ELR (cell line): ENCODE measurements around the gene TACSTD2.
"Not testable (repeated sequence)": the region's sequence is repeated elsewhere in the genome, so short reads cannot be mapped to it uniquely, and the experiment has no call there.

Experiments used
- DNase-seq: peaks from one replicate; pipeline ENCODE4 v3.0.0-alpha.2; 2015; ENCODE audit warnings: low read depth

TACSTD2 gene

GRCh38 chr1:58576727-58577653 is at the start of gene TACSTD2:
Gene TACSTD2, minus strand, starts transcription at chr1:58577252. Its CDS starts 96 bp downstream, at chr1:58577156.
- DNase-seq = no peak

GRCh38 chr1:58626293-58626692 is 49.2 kb upstream of the TACSTD2 start:
- DNase-seq = no peak

DNA sequence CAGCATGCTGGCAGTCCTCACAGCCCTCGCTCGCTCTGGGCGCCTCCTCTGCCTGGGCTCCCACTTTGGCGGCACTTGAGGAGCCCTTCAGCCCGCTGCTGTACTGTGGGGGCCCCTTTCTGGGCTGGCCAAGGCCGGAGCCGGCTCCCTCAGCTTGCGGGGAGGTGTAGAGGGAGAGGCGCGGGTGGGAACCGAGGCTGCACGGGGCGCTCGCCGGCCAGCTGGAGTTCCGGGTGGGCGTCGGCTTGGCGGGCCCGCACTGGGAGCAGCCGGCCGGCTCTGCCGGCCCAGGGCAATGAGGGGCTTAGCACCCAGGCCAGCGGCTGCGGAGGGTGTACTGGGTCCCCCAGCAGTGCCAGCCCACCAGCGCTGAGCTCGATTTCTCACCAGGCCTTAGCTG is 46.2 kb upstream of the TACSTD2 start:
- not testable (repeated sequence) for DNase-seq

DNA sequence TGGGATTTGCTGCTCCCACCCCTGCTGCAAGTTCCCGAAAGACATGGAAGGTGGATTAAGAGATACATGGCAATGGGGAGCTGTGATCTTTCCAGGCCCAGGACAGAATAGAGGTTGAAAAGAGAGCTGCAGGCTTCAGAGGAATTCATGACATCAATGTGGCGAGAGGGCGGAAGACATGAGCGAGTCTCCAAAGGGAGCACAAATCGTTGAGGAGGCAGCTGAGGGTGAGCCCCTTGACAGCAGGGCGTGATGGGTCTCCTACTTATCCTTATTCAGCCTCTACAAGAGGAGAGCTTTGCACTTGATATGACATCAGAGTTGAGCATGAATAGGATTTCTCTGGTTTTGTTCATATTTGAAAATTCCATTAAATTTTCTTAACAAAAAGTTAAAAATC is 45.5 kb upstream of the TACSTD2 start:
- no peak for DNase-seq

DNA sequence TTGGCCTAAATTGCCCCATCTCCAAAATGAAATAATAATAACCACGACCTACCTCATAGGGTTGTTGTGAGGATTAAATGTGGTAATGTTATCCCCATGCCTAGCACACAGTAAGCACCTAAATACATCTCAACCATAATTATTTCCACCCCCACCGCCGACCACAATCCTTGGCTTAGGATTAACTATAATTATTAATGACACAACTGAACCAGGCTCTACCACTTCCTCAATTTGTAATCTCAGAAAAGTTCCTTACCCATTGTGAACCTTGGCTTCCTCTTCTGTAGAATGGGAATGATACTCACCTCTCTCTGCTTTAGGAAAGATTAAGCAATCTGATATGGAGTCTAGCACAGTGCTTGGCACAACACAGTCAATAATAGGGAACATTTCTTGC is 44.3 kb upstream of the TACSTD2 start:
- no peak for DNase-seq

DNA sequence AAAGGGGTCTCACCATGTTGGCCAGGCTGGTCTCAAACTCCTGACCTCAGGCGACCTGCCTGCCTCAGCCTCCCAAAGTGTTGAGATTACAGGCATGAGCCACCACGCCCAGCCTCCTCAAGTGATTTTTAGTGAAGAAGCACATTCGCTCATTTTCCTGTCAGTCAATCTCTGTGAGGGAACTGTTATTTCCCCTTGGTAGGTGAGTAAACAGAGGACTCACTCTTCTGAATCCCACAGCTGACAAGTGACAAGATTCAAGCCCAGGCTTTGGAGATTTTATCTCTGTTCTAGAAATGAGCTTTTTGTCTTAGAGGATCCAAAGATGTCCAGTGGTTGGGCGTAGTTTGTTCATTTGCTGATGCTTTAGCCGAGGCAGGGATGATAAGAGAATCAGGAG is 43.9 kb upstream of the TACSTD2 start:
- peak; percentile 21 for DNase-seq

DNA sequence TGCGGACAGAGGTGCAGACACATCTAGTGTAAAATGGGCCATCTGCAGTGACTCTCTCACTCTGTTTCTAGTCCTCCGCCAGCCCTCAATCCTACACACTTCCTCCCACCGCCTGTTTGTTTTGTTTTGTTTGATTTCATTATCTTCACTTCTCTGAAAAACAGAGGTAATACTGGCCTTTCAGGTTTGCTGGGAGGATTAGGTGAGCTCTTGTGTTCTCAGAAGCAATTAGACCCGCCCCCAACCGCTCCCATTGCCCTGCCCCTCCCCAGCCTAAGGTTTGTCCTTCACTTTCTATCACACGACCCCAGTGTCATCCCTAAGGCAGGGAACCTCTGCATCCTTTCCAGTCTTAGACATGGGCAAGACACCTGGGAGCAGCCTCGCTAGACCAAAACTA is 43.2 kb upstream of the TACSTD2 start:
- DNase-seq = no peak

- DNase-seq = no peak
These were observed 42.4 kb upstream of the TACSTD2 start for GRCh38 chr1:58619286-58620054.

DNA sequence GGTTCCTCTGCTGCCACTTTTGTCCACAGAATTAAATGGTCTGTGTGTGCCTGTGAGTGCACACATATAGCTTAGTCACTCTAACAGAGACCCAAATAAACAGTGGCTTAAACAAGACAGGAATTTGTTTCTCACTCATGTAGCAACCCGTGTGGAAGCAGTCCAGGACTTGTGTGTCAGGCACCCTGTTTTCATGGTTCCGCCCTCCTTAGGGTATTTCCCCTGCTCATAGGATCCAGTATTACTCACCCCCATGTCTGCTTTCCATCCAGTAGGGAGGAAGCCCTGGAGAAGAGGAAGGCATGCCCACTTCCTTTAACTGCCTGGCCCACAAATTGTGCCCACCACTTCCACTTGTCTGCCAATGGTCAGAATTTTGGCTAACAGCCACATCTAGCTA is 41.3 kb upstream of the TACSTD2 start:
- peak; percentile 97 for DNase-seq

- no peak for DNase-seq
These were observed 34.9 kb upstream of the TACSTD2 start for GRCh38 chr1:58611861-58612385.

DNA sequence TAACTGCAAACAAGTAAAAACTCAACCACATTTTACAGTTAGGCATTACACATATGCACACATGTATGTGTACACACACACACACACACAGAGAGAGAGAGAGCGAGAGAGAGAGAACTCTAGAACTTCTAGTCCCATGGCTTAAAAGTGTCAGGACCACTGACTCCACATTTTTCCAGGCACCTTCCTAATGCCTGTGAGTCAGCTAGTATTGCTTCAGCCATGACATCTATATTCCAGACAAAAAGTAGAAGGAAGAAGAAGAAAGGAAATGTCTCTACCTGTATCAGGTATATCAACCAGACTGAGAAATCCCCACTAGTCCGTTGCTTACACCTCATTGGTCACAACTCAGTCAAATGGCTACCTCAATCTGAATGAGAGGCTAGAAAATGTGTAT is 31.9 kb upstream of the TACSTD2 start:
- DNase-seq = no peak

GRCh38 chr1:58608297-58608696 is 31.2 kb upstream of the TACSTD2 start:
- no peak for DNase-seq

- DNase-seq = no peak
These were observed 30.3 kb upstream of the TACSTD2 start for GRCh38 chr1:58607391-58607790.

DNA sequence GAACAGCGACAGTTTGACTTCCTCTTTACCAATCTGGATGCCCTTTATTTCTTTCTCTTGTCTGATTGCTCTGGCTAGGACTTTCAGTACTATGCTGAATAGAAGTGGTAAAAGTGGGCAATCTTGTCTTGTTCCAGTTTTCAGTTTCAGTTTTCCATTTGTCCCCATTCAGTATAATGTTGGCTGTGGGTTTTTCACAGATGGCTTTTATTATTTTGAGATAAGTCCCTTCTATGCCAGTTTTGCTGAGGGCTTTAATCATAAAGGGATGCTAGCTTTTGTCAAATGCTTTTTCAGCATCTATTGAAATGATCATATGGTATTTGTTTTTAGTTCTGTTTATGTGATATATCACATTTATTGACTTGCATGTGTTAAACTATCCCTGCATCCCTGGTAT is 24.9 kb upstream of the TACSTD2 start:
- not testable (repeated sequence) for DNase-seq

DNA sequence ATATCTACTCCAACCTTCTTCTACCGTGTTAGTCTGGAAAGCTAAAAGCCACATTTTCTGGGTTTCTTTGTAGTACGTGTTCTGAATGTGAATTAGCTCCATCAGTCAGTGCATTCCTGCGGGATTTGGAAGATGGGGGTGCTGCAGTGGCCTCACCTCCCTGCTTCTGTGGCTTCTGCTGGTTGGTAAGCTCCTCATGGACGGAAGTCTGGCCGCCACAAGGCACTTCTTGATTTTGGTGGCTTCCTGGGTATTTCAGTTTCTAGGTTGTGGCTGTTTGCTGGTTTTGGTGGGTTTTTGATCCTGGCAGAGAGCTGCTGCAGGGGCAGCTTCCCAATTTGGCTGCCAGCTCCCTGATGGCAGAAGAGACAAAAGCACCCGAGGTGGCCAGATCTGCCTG is 20.9 kb upstream of the TACSTD2 start:
- DNase-seq = no peak

GRCh38 chr1:58597076-58597475 is 20.0 kb upstream of the TACSTD2 start:
- DNase-seq = no peak

GRCh38 chr1:58596631-58597052 is 19.6 kb upstream of the TACSTD2 start:
- no peak for DNase-seq

DNA sequence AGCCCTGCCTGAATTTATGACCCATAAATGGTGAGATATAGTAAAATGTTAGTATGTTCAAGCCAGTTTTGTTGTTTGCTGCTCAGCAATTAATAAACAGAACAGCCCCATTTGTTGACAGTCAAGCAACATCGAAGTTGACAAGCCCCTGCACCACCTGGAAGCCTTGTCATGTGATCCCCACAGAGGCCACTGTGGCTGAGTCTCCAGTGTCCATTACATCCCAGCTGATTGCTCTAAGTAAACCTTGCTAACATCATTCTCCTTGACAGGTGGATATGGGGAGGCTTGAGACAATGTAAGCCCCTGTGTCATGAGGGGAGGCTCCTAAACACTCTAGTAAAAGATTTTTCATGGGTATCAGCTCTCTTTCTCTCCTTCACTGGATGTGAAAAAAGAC is 17.5 kb upstream of the TACSTD2 start:
- DNase-seq = no peak

DNA sequence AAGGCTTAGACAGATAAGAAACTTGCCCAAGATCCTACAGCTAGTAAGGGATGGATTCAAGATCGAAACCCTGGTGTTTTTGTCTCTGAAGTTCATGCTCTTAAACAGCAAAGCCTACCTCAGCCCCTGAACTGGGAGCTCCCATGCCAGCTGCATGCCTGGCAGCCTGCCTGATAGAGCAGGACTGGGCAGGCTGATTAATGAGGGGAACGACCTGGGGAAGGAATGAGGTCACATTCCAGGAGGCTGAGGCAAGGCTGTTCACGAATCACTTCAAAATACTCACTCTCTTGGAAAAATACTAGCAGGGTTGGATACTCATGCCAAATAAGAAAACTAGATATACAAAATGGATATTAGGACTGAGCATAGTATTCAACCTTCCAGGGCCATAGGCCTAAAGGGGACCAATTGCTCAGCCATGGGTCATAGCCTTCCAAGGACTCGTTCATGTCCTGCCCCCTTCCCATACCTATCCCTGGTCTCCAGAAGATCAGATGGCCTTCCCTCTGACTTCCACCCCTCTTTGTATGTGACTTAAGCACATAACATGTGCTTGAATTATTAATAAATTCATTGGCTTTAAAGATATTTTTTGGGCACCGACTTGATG is 15.6 kb upstream of the TACSTD2 start:
- DNase-seq = peak; percentile 87

- no peak for DNase-seq
These were observed 14.8 kb upstream of the TACSTD2 start for GRCh38 chr1:58591806-58592205.

DNA sequence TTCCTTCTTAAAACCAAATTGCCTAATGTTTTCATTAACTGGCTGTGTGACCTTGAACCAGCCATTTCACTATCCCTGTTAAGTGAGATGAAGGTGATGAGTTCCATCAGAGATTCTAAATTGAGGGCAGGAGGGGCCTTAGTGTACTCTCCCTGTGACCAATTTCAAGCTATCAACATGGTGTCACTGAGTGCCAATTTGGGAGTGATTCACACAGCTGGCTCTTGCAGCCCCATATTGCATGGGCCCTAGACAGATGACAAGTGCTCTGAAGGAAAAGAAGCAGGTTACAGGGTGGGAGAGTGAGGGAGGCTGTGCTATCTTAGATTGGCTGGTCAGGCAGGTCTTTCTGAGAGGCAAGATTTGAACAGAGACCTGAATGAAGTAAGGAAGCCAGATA is 13.0 kb upstream of the TACSTD2 start:
- no peak for DNase-seq

- no peak for DNase-seq
These were observed 11.3 kb upstream of the TACSTD2 start for GRCh38 chr1:58588396-58588795.
